ENCODE results near the gene ZNF620.

DNA sequence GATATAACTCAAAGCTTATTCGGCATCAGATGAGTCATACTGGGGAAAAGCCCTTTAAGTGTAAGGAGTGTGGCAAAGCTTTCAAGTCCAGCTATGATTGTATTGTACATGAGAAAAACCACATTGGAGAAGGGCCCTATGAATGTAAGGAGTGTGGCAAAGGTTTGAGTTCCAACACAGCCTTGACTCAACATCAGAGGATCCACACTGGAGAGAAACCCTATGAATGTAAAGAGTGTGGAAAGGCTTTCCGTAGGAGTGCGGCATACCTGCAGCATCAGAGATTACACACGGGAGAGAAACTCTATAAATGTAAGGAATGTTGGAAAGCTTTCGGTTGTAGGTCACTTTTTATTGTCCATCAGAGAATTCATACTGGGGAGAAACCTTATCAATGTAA, 26.4 kb downstream of the ZNF620 start:
- TF ChIP-seq, protein P1, sequence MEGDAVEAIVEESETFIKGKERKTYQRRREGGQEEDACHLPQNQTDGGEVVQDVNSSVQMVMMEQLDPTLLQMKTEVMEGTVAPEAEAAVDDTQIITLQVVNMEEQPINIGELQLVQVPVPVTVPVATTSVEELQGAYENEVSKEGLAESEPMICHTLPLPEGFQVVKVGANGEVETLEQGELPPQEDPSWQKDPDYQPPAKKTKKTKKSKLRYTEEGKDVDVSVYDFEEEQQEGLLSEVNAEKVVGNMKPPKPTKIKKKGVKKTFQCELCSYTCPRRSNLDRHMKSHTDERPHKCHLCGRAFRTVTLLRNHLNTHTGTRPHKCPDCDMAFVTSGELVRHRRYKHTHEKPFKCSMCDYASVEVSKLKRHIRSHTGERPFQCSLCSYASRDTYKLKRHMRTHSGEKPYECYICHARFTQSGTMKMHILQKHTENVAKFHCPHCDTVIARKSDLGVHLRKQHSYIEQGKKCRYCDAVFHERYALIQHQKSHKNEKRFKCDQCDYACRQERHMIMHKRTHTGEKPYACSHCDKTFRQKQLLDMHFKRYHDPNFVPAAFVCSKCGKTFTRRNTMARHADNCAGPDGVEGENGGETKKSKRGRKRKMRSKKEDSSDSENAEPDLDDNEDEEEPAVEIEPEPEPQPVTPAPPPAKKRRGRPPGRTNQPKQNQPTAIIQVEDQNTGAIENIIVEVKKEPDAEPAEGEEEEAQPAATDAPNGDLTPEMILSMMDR (IDR thresholded peaks at IDR 0.05): no peak
- TF ChIP-seq POLR2A (IDR thresholded peaks at IDR 0.05): no peak

Measured in Peyer's patch (tissue), 4 donors.